Endothelial cell of umbilical vein (primary cell): ENCODE data around the gene SMC1B. TPM values are rescaled to one million over a fixed set of nuclear protein-coding genes. Genes with fewer than 3 reads are reported as not detected.
"Not testable (repeated sequence)": the region's sequence is repeated elsewhere in the genome, so short reads cannot be mapped to it uniquely, and the experiment has no call there.

Experiments
- BruUV-seq: library from RNA; stranded (reverse); fragments of 400-500 nt; replicated peaks from 2 replicates; lab custom pipeline; 2021; lab: Mats Ljungman, UMichigan
- CTCF ChIA-PET: fragments of 300-600, 350-600 bp; sonication (Branson Sonifier 250); formaldehyde crosslinking; loops from one replicate; lab custom pipeline; 2021; ENCODE audit warnings: antibody characterized with exemption, inconsistent platforms; lab: Charles Lee
- POLR2A ChIA-PET: fragments of 300-600, 350-600 bp; sonication (Branson Sonifier 250); formaldehyde crosslinking; loops from one replicate; lab custom pipeline; 2021; ENCODE audit warnings: antibody characterized with exemption, inconsistent platforms; lab: Charles Lee
- DNase-seq: peaks from one replicate; pipeline ENCODE4 v3.0.0-alpha.2; 2011; ENCODE audit warnings: low read depth, low spot score
- FAIRE-seq: peaks from 2 replicates; lab custom pipeline; 2011; peaks lifted over from hg19 to GRCh38; lab: Jason Lieb, UNC
- H2AFZ ChIP-seq: 2 replicates; pipeline ENCODE4 v1.6.0; 2012; ENCODE audit warnings: low read depth, low read length, control low read depth, inconsistent platforms
- H3K27ac ChIP-seq: 2 replicates; pipeline ENCODE4 v1.5.1; 2011; ENCODE audit warnings: low read depth, mild to moderate bottlenecking, control low read depth, low read length, moderate library complexity; ENCODE audit not compliant: insufficient read depth
- H3K27me3 ChIP-seq, 2 experiments: 2 replicates each; pipeline versions ENCODE4 v1.6.0 to v1.6.1; 2011; ENCODE audit warnings: low read length in 2 of 2, mixed read lengths in 1 of 2; ENCODE audit not compliant: control insufficient read depth in 2 of 2, insufficient read depth in 2 of 2
- H3K36me3 ChIP-seq, 2 experiments: 2 replicates in 1 of 2; 3 replicates in 1 of 2; pipeline ENCODE4 v1.5.1; 2011; ENCODE audit warnings: low read length in 2 of 2, mild to moderate bottlenecking in 1 of 2, moderate library complexity in 1 of 2; ENCODE audit not compliant: control insufficient read depth in 2 of 2, insufficient read depth in 2 of 2; ENCODE audit errors: extremely low read depth in 1 of 2
- H3K4me1 ChIP-seq: 3 replicates; pipeline ENCODE4 v1.5.1; 2011; ENCODE audit warnings: mild to moderate bottlenecking, low read length; ENCODE audit not compliant: control insufficient read depth, insufficient read depth; ENCODE audit errors: extremely low read depth
- H3K4me2 ChIP-seq: 2 replicates; pipeline ENCODE4 v1.6.1; 2011; ENCODE audit warnings: low read length, control low read depth, mixed read lengths; ENCODE audit not compliant: insufficient read depth
- H3K4me3 ChIP-seq, 3 experiments: fragments of 200-600 bp in 1 of 3; sonication (generic), shearing (Covaris generic) in 1 of 3; replicated peaks in 1 of 3; 2 replicates each; pipeline ENCODE4 v1.5.1; 2011 to 2016; ENCODE audit warnings: control low read depth in 3 of 3, low read length in 3 of 3, mild to moderate bottlenecking in 2 of 3, inconsistent platforms in 1 of 3, low read depth in 1 of 3, moderate library complexity in 1 of 3; ENCODE audit not compliant: insufficient read depth in 1 of 3
- H3K79me2 ChIP-seq: 2 replicates; pipeline ENCODE4 v1.6.0; 2012; ENCODE audit warnings: low read length, inconsistent platforms; ENCODE audit not compliant: control insufficient read depth, insufficient read depth
- H3K9ac ChIP-seq: replicated peaks from 2 replicates; pipeline ENCODE3; 2011; ENCODE audit warnings: low read length, control low read depth; ENCODE audit not compliant: insufficient read depth; ENCODE audit errors: extremely low read depth
- H3K9me1 ChIP-seq: replicated peaks from 3 replicates; pipeline ENCODE4 v1.6.0; 2011; ENCODE audit warnings: mild to moderate bottlenecking, low read length; ENCODE audit not compliant: control insufficient read depth, insufficient read depth; ENCODE audit errors: extremely low read depth
- H3K9me3 ChIP-seq: replicated peaks from 2 replicates; pipeline ENCODE4 v1.5.1; 2012; ENCODE audit warnings: low read length, inconsistent platforms; ENCODE audit not compliant: control insufficient read depth, insufficient read depth
- H4K20me1 ChIP-seq: replicated peaks from 2 replicates; pipeline ENCODE3; 2011; ENCODE audit warnings: mild to moderate bottlenecking, low read length; ENCODE audit not compliant: control insufficient read depth, insufficient read depth; ENCODE audit errors: extremely low read depth
- EZH2 ChIP-seq: IDR thresholded peaks from 2 replicates; pipeline ENCODE4 v1.6.1; 2012; ENCODE audit warnings: borderline replicate concordance, low read depth, mild to moderate bottlenecking, moderate library complexity, low read length, inconsistent platforms; ENCODE audit not compliant: severe bottlenecking
- GATA2 ChIP-seq: IDR thresholded peaks from 2 replicates; pipeline ENCODE4 v1.7.0; 2011; ENCODE audit warnings: low read depth, mild to moderate bottlenecking, moderate library complexity, mixed read lengths, low read length; ENCODE audit not compliant: insufficient read length, insufficient read depth
- POLR2AphosphoS5 ChIP-seq: IDR thresholded peaks from 2 replicates; pipeline ENCODE4 v1.6.1; 2012; ENCODE audit warnings: low read depth, mild to moderate bottlenecking, control low read depth, low read length, moderate library complexity; ENCODE audit not compliant: insufficient read depth
- dilution Hi-C: fragments of 300-500 bp; cut with MboI; formaldehyde crosslinking; loops from one replicate; pipeline ENCODE4 v1.15.0; 2019; ENCODE audit warnings: low sequenced_read_pairs; ENCODE audit not compliant: extremely low pct_ligation_motif_present
- intact Hi-C: fragments of 100-400 bp; cut with micrococcal nuclease; formaldehyde crosslinking; loops from one replicate; pipeline ENCODE4 v1.10.0; 2022
- polyA plus RNA-seq, 4 experiments: library from polyadenylated mRNA; depleted of rRNA in 3 of 4; stranded (reverse) in 3 of 4; unstranded in 1 of 4; fragments of >200 nt; gene quantifications; 2 replicates each; pipeline versions ENCODE4 v1.2.1 to v1.2.3, GENCODE V29; 2011 to 2012; ENCODE audit warnings: missing spikeins in 1 of 4
- total RNA-seq: library from RNA; stranded (reverse); gene quantifications from 2 replicates; pipeline ENCODE4 v1.2.3, GENCODE V29; 2021

SMC1B gene
- total and polyA plus RNA-seq, 2 donors (not counting 3 experiments of a cell fraction or from before 2014, with no cell fraction given), result 0.07 TPM; not detected in 1

DNA sequence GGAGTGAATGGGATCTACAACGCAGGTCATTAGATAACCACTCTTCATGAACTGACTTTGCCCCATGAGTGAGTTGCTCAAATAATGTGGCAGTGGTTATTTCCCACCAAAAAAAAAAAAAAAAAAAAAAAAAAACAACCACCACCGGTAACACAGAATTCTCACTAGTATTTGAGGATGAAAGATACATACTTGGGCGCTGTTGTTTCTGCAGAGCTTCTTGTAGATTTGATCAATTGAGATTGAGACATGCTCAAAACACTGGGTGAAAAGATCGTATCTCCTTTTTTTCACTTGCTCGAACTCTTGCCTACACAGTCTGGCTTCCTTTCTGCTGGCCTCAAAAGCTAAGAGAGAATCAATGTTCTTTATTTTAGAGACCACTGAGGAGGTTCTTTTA lies 59.6 kb downstream of the SMC1B start:
- H3K9me3 ChIP-seq, result no peaks in the 10 kb centered on the region
- POLR2A ChIA-PET, result no interaction called here
- H3K27me3 ChIP-seq, result peaks cover 3 to 5% of the 10 kb centered on the region in 2 experiments
- intact Hi-C loops (no loop called here), dilution Hi-C loops (no loop called here)
- no peak overlapping the region for H3K27ac ChIP-seq
- H3K4me3 ChIP-seq, result no peak overlapping the region
- H3K36me3 ChIP-seq, result no peaks in the 10 kb centered on the region
- CTCF ChIA-PET, result interaction anchor here (1.4 kb wide), 1 partner anchor 37 kb away, joined by 3 read pairs; no protein-coding TSS in a partner anchor
- no peak overlapping the region for H3K4me2 ChIP-seq
- no peaks in the 10 kb centered on the region for H3K4me1 ChIP-seq
- H3K9ac ChIP-seq, result no peak overlapping the region
- no peaks in the 10 kb centered on the region for H4K20me1 ChIP-seq
- no TSS peak for BruUV-seq
- DNase-seq (no peak), FAIRE-seq (no peak)
- no peaks in the 10 kb centered on the region for H3K79me2 ChIP-seq
- H3K9me1 ChIP-seq, result no peaks in the 10 kb centered on the region
- TF ChIP-seq EZH2 (no peak), POLR2AphosphoS5 (no peak), GATA2 (no peak)
- H2AFZ ChIP-seq, result no peak overlapping the region

DNA sequence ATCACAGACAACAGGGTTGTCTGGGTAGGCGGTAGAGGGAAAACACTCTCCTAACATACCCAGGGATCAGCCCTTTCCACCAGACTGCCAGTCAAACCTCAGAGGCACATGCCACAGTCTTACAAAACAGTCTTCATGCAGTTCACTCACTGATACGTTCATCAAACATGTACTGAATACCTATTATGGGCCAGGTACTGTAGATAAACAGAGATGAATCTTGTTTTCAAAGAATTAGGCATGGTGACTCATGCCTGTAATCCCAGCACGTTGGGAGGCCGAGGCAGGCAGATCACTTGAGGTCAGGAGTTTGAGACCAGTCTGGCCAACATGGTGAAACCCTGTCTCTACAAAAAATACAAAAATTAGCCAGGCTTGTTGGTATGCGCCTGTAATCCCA lies 60.6 kb downstream of the SMC1B start:
- dilution Hi-C loops, H3K9me1 ChIP-seq, H2AFZ ChIP-seq, CTCF ChIA-PET, H4K20me1 ChIP-seq, H3K27me3 ChIP-seq, H3K4me3 ChIP-seq, H3K27ac ChIP-seq, DNase-seq, H3K9ac ChIP-seq, H3K36me3 ChIP-seq, intact Hi-C loops, H3K4me1 ChIP-seq, POLR2A ChIA-PET, H3K79me2 ChIP-seq, H3K4me2 ChIP-seq, H3K9me3 ChIP-seq, BruUV-seq, FAIRE-seq: not testable (repeated sequence)
